GM19372 (cell line): ENCODE measurements around the gene UVRAG.

Experiments
- ATAC-seq: cut with Tn5 transposase; IDR thresholded peaks from one replicate; pipeline ENCODE4 v1.9.1; 2021; ENCODE audit warnings: mild to moderate bottlenecking, low read depth, moderate library complexity; ENCODE audit not compliant: unreplicated experiment

The UVRAG gene

DNA sequence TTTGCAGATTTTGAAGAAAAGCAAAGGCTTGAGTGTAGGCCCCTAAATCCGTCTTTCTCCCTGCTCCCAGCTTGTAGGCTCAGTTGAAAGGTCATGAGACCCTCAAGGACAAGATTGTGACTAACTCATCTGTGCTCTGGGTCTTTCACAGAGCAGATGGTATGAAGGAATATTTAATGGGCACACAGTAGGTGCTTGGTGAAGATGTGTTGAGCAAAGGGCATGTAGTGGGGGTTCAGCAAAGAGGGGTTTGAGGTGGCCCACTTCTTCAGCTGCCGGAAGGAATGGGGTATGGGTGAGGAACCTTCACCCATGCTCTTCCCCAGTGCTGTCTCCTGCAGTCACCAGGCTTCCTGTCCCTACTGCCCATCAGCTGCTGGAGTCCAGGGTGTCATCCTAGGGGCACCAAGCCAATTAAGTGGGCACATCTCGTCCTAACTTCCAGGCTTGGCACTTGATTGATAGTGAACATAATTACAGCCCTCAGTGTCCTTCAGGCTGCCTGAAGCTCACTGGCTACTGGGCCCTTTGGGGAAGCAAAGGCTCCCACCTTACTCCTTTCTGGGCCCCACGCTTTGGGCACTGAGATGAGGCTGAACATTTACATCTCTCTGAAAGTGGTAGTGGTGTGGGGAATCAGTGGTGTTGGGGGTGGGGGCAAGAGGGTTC lies 31.5 kb upstream of the UVRAG start:
- ATAC-seq = no peak

DNA sequence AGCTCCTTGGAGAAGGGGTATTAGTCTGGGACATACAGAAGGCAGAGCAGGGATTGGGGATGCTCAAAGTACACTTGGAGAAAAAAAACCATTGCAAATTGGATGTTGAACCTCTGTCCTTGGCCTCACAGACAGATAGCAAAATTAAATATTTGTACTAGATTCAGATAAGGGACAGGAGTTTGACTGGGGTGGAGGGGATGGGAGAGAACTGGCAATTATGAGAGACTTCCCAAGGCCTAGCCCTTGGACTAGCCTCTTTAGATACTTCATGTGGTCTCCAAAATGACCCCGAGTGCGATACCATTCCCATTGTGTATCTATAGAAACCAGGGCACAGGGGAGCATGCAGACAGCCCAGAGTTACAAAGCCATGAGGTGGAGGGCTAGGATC lies 30.9 kb upstream of the UVRAG start:
- ATAC-seq = no peak

DNA sequence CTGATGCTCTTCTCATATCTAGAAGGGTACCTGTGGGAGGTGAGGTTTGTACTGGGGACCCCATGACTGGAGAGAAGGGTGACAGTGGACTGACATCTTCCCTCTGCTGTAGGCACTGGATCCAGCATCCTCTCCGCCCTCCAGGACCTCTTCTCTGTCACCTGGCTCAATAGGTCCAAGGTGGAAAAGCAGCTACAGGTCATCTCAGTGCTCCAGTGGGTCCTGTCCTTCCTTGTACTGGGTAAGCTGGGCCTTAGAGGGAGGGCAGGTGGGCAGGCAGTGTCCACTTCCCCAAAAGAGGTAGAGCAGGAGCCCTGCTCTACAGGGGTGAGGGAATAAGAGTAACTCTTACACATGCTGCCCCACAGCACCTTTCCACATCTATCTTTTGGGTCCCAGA lies 30.5 kb upstream of the UVRAG start:
- no peak for ATAC-seq

DNA sequence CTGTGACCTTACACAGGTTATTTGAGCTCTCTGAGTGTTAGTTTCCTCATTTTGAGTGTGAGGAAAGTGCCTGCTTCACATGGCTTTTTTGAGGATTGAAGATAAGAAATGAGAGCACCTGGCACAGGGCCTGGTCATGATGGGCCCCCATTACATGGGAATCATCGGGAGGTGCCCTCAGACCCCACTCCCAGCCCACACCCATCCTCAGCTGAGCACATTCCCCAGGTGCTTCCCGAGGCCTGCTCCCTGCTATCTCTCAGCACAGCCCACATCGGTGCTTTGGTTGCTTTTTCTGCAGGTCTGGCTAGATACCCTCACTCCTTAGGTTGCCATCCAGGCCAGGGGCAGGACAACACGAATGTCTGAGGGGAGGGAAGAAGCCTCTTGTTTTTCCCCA lies 29.8 kb upstream of the UVRAG start:
- no peak for ATAC-seq

DNA sequence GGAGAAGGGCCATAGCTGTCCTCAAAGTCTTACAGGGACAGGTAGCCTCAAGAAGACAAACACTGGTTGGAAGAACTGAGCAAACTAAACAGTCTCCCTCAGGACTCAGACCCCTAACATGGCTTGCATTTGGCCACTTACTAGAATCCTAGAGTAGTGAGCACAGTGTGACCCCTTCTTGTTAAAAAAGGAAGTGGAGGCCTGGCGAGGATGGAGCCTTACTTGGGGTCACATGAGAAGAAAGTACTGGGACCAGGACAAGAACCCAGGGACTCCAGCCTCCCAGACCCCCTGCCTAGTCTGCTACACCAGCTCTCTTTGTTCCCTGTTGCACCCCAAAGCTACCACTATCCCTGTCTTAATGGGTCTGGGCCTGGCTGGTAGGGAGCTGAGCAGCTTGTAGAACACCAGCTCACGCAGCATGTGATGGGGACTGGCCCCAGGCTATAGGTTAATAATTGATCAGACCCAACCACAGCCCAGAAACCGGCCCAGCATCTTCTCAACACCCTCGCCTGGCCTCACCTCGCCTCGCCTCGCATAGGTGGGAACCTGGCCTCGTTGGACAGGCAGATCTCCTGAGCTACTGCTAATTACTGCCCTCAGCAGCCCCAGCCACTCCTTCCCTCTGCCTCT lies 28.8 kb upstream of the UVRAG start:
- peak; percentile 70 for ATAC-seq

DNA sequence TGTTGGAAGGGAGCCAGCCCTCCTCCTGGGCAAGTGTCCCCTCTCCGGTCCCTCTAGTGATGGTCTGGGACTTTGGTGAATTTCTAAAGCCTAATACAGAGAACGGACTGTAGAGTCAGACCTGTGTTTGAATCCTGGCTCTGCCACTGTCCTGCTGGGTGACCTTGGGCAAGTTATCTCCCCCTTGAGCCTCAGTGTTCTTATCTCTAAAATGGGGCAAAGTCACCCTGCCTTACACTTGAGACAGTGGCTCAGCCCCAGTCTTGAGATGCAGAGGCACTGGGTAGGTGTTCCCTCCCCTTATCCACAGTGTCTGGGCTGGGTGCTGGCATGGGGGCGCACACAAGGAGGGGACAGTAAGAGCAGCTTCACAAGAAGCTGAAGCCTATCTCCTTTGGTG lies 25.5 kb upstream of the UVRAG start:
- no peak for ATAC-seq

DNA sequence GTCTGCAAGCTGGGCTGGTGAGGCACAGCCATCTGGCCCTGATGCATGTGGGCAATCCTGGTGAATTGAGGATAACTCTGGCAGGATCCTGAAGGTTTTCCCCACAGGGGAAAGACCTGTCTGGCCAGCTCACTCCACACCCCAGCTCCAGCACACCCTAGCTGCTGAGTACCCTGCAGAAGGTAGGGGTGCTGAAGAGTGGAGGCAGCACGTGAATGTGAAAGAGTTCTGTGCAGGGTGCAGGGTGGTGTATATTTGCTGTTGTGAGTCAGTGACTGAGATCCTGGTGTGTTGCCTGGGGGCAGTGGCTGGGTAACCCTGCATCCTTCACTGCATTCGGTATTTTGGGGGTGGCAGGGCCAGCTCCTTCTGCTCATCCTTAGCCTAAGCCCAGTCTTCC lies 24.0 kb upstream of the UVRAG start:
- no peak for ATAC-seq

DNA sequence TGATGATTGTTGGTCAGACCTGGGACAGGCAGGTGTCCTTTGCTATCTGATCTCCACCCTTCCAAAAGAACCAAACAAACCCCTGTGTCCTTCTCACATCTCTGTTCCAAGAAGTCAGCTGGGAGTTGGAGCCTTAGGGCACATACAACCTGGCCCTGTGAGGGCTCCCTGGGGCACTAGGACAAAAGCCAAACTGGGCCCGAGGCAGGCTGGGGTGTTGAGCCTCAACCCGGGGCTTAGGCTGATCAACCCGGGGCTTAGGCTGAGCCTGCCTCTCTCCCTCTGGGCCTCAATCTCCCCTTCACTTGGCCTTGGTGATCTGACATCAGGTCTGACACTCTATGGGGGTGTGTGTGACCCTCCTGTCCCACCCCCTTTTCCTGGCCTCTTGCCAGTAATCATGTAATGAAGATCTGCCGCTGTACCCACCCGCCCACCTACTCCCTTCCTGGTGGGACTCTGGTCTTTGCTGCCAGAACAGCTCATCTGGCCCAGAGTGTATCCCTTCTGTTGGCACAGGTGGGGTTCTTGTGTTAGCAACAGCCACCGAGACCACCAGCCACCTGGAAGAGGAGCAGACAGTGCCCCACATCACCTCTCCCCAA lies 22.8 kb upstream of the UVRAG start:
- ATAC-seq = no peak

DNA sequence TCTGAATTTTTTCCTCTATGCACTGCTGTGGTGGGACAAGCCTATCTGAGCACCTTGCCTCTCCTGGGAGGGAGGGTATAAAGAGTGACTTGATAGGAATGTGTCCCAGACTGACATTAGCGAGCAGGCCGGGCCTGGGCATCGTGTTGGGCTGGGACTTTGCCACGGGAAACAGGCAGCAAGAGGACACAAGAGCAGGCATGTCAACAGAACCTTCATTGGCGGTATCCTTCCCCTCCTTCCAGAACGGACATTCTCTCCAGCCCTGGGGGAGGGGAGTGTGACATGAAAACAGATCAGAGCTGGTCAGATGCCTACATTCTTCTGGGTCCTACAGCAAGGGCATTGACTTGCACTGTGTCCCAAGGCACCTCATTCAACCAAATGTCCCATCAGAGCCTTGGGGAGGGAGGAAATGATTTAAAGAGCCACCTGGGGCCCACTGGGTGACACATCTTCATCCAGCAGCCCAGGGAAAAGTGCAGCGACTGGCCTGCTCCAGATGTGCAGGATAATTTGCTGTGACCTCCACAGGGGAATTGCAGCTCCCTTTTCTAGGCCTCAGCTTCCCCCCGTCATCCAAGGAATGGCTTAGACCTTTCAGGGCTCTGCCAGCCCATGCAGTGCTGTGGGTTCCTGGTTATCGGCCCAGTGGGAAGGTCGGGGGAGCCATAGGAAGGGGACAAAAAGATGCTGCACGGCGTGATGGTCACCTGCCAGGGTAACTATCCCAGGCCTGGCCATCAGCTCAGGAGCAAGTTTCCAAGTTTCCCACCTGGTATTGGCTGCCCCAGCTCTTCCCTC lies 21.8 kb upstream of the UVRAG start:
- ATAC-seq = no peak

DNA sequence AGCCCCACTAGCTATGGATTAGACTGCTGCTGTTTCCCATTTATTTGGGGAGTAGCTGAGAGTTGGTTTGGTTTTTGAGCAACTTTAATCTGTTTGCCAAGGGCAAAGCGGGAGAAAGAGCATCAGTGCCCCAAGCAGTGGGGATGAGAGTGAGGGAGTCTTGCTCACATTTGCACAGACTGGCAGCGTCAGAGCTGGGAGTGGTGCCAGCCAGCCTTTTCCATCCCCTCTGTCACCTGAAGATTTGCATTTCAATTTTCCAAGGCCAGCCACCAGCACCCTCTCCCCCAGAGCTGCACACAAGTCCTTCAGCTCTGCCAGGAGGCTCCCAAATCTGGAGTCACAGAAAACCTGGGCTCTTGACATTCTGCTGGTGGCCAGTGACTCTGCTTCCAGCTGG lies 21.0 kb upstream of the UVRAG start:
- ATAC-seq = no peak

DNA sequence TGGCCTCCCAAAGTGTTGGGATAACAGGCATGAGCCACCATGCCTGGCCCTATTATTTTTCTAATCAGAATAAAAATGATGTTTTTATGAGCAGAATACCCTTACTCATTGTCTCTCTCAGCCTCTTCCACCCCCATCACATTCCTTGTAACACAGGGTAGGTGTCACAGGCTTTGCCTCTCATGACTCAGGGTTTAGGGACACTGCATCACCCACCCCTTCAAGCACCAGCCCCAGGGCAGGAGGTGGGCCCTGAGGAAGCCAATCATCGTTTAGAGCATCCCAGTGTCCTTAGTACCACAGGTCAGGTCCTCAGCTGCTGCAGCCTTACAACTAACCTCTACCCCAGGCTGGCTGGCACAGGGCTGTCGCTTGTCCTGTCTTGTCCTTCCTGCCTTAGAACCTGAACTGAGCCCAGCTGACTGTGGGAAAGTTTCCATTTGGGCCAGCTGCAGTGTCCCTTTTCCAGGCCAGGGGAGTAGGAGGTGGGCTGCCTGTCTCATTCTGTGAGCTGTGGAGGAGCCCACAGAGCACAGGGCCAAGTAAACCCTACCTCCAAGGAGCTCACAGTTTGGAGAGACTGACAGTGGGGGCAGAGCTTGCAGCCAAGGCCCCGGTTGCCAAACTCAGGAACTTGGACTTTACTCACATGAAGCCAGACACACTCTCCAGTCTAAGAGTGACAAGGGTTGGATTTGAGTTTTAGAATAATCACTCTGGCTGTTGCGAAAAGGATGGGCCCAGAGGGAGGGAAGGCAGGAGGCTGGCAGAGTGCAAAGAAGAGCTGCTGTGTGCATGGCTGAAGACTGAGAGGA lies 19.5 kb upstream of the UVRAG start:
- no peak for ATAC-seq

DNA sequence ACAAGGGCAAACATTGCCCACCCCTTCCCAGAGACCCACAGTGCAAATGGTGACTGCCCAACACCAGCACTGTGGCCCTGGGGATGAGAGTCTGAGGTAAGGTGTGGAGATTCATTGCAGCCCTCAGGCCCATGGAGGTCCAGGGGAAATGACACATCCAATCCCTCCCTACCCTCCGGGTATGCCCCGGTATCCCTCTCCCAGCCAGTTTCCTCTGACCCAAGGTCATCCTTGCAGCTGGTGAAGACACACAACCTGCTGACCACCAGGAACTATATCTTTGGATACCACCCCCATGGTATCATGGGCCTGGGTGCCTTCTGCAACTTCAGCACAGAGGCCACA lies 18.9 kb upstream of the UVRAG start:
- no peak for ATAC-seq

DNA sequence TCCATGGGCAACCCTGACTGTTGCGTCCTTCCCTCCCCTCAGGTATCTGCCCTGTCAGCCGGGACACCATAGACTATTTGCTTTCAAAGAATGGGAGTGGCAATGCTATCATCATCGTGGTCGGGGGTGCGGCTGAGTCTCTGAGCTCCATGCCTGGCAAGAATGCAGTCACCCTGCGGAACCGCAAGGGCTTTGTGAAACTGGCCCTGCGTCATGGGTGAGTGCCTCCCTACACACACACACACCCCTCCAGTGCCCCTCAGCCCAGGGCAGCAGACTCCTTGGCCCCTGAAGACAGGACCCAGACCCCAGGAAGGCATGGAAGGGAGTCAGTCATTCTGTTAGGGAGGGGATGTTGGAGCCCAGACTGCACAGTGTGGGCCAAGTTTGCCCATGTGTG lies 17.9 kb upstream of the UVRAG start:
- ATAC-seq = no peak

DNA sequence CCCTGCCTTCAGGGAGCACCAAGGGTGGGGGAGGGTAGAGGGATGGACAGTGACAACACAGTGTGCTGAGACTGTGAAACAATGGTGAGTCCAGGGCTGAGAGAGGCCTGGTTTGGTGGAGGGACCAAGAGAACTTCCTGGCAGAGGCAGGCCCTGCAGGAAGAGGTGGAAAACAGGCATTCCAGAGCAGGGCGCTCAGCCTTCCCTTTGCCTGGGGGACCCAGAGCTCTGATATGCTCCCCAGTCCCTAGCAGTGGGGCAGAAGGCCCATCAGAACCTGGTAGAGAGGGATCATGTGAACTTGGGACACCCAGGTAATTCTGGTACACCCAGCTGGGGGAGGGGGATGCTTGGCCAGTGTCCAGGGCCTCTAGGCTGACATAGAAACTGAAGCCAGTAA lies 17.2 kb upstream of the UVRAG start:
- ATAC-seq = no peak

DNA sequence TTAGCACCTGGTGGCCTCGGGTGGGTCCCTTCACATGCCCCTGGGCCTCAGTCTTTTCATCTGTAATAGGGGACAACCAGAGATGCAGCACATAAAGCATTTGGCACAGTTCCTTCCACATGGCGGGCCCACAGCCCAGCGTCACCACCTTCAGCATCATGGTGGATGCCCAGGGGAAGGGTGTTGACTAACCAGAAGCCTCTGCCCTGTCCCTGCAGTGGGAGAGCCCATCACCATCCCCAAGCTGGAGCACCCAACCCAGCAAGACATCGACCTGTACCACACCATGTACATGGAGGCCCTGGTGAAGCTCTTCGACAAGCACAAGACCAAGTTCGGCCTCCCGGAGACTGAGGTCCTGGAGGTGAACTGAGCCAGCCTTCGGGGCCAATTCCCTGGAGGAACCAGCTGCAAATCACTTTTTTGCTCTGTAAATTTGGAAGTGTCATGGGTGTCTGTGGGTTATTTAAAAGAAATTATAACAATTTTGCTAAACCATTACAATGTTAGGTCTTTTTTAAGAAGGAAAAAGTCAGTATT lies 14.8 kb upstream of the UVRAG start:
- ATAC-seq = no peak

DNA sequence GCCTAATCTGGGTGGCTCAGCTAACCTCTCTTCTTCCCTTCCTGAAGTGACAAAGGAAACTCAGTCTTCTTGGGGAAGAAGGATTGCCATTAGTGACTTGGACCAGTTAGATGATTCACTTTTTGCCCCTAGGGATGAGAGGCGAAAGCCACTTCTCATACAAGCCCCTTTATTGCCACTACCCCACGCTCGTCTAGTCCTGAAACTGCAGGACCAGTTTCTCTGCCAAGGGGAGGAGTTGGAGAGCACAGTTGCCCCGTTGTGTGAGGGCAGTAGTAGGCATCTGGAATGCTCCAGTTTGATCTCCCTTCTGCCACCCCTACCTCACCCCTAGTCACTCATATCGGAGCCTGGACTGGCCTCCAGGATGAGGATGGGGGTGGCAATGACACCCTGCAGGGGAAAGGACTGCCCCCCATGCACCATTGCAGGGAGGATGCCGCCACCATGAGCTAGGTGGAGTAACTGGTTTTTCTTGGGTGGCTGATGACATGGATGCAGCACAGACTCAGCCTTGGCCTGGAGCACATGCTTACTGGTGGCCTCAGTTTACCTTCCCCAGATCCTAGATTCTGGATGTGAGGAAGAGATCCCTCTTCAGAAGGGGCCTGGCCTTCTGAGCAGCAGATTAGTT lies 14.2 kb upstream of the UVRAG start:
- no peak for ATAC-seq

DNA sequence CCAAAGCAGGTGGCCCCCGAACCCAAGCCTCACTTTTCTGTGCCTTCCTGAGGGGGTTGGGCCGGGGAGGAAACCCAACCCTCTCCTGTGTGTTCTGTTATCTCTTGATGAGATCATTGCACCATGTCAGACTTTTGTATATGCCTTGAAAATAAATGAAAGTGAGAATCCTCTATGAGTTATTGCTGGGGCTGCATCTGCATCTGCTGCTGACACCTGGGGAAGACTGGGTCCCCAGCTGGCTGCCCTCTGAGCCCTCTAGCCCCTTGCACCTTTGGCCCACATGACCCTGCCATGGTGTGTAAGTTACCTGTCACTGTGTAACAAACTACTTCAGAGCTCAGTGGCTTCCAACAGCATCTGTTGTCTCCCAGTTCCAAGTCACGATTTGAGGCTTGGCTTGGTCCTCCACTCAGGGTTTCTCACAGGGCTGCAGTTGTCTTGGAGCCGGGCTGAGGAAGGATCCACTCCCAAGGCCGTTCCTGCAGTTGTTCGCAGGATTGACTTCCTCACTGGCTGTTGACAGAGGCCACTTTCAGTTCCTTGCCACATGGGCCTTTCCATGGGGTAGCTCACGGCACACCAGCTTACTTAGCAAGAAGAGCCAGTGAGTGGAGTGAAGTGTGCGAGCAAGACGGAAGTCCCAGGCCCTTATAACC lies 13.5 kb upstream of the UVRAG start:
- no peak for ATAC-seq

DNA sequence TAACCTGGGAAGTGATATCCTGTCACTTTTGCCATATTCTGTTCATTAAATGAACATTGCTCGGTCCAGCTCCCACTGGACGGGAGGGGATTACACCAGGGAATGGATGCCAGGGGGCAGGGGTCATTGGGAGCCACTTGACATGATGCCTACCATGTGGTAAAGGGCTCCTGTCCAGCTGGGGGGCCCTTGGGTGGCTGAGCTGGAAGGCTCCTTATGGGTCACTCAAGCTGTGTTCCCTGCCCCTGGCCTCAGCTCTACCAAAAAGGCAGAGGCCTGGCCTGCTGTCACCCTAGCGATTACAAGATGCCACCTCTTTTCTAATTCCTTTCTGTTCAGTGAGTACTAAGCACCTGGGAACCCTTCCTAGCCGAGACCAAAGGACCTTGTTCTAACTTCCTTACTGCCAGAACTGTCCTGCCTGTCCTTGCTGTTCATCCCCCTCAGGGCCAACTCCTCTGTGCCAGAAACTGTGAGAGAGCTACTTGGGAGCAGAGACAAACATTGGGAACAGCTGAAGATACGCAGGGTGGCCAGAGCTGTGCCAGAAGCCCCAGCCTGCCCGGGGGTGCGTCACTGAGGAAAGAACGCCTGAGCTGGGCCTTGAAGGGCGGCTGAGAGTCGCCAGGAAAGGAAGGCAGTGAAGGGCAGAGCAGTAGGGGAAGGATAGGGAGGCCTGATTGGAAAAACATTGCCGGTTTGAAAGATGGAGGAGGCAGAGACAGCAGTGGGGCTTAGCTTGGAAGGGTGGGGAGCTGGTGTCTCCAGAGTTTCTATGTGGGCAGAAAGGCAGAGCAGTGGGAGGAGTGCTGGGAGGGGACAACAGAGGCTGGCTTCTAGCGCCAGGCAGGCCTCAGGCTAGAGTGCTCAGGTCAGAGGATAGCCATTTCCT lies 12.7 kb upstream of the UVRAG start:
- ATAC-seq = no peak
